Liver (tissue), 9 donors: ENCODE results near the gene OPN4. TPM values are rescaled to one million over a fixed set of nuclear protein-coding genes. Genes with fewer than 3 reads are reported as not detected.

Experiments
- DNase-seq: peaks from one replicate; pipeline ENCODE4 v3.0.0-alpha.2; 2017; ENCODE audit warnings: low spot score
- H3K27ac ChIP-seq, 2 donors: one replicate each; pipeline ENCODE4 v1.7.0; 2013; ENCODE audit warnings: inconsistent platforms in 2 of 2, low read length in 2 of 2, control low read depth in 1 of 2, low read depth in 1 of 2, mild to moderate bottlenecking in 1 of 2
- H3K27me3 ChIP-seq, 4 donors: one replicate each; pipeline versions ENCODE4 v1.6.1 to v1.7.0; 2013; ENCODE audit warnings: low read length in 3 of 4, inconsistent platforms in 1 of 4, mild to moderate bottlenecking in 1 of 4, moderate library complexity in 1 of 4; ENCODE audit not compliant: control insufficient read depth in 4 of 4, insufficient read depth in 4 of 4
- H3K36me3 ChIP-seq, 4 donors: one replicate each; pipeline versions ENCODE4 v1.6.1 to v1.7.0; 2013; ENCODE audit warnings: low read length in 3 of 4, mild to moderate bottlenecking in 3 of 4, low read depth in 1 of 4, moderate library complexity in 1 of 4; ENCODE audit not compliant: control insufficient read depth in 4 of 4, insufficient read depth in 3 of 4
- H3K4me1 ChIP-seq, 4 donors: one replicate each; pipeline versions ENCODE4 v1.6.1 to v1.7.0; 2013; ENCODE audit warnings: low read length in 3 of 4, mild to moderate bottlenecking in 3 of 4, moderate library complexity in 1 of 4; ENCODE audit not compliant: control insufficient read depth in 4 of 4, insufficient read depth in 4 of 4
- H3K4me3 ChIP-seq, 3 donors: one replicate each; pipeline versions ENCODE4 v1.6.1 to v1.7.0; 2013; ENCODE audit warnings: low read length in 3 of 3, control low read depth in 1 of 3, low read depth in 1 of 3, mild to moderate bottlenecking in 1 of 3
- H3K9ac ChIP-seq, 2 donors: one replicate each; pipeline ENCODE4 v1.7.0; 2013; ENCODE audit warnings: low read length in 2 of 2, mild to moderate bottlenecking in 2 of 2, moderate library complexity in 2 of 2, control low read depth in 1 of 2, low read depth in 1 of 2
- H3K9me3 ChIP-seq, 4 donors: one replicate each; pipeline versions ENCODE4 v1.6.1 to v1.7.0; 2013; ENCODE audit warnings: low read length in 3 of 4; ENCODE audit not compliant: control insufficient read depth in 4 of 4
- ATF3 ChIP-seq: IDR thresholded peaks from 2 replicates; pipeline ENCODE4 v1.6.1; 2016; ENCODE audit warnings: antibody characterized with exemption
- CTCF ChIP-seq: fragments of 150-350 bp; IDR thresholded peaks from 2 replicates; pipeline ENCODE4 v1.5.1; 2017; ENCODE audit warnings: improper control_type of control experiment, low read depth, low read length; ENCODE audit not compliant: missing input control
- FOXA1 ChIP-seq: IDR thresholded peaks from 2 replicates; pipeline ENCODE4 v1.6.1; 2016; ENCODE audit warnings: antibody characterized with exemption
- FOXA2 ChIP-seq: IDR thresholded peaks from 2 replicates; pipeline ENCODE4 v1.6.1; 2016; ENCODE audit warnings: antibody characterized with exemption
- GABPA ChIP-seq, 2 donors: IDR thresholded peaks in 1 of 2; conservative IDR thresholded peaks in 1 of 2; 2 replicates each; pipeline ENCODE4 v1.6.1; 2016; ENCODE audit warnings: antibody characterized with exemption in 2 of 2, mild to moderate bottlenecking in 1 of 2, moderate library complexity in 1 of 2
- HNF4A ChIP-seq, 2 donors: conservative IDR thresholded peaks; 2 replicates each; pipeline ENCODE4 v1.6.1; 2016; ENCODE audit warnings: antibody characterized with exemption in 2 of 2, mild to moderate bottlenecking in 2 of 2
- HNF4G ChIP-seq: IDR thresholded peaks from 2 replicates; pipeline ENCODE4 v1.6.1; 2016; ENCODE audit warnings: antibody characterized with exemption
- JUND ChIP-seq, 2 donors: IDR thresholded peaks; 2 replicates each; pipeline ENCODE4 v1.6.1; 2016; ENCODE audit warnings: antibody characterized with exemption in 2 of 2
- MAX ChIP-seq: IDR thresholded peaks from 2 replicates; pipeline ENCODE4 v1.6.1; 2016; ENCODE audit warnings: antibody characterized with exemption
- NR2F2 ChIP-seq: IDR thresholded peaks from 2 replicates; pipeline ENCODE4 v1.6.1; 2016; ENCODE audit warnings: antibody characterized with exemption
- REST ChIP-seq: IDR thresholded peaks from 2 replicates; pipeline ENCODE4 v1.6.1; 2016; ENCODE audit warnings: antibody characterized with exemption, mild to moderate bottlenecking
- RXRA ChIP-seq, 2 donors: IDR thresholded peaks; 2 replicates each; pipeline ENCODE4 v1.6.1; 2017 to 2018; ENCODE audit warnings: antibody characterized with exemption in 2 of 2, mild to moderate bottlenecking in 1 of 2
- SP1 ChIP-seq: IDR thresholded peaks from 2 replicates; pipeline ENCODE4 v1.6.1; 2018; ENCODE audit warnings: antibody characterized with exemption, mild to moderate bottlenecking
- YY1 ChIP-seq: IDR thresholded peaks from 2 replicates; pipeline ENCODE4 v1.6.1; 2016; ENCODE audit warnings: antibody characterized with exemption, mild to moderate bottlenecking
- ZBTB33 ChIP-seq: IDR thresholded peaks from 2 replicates; pipeline ENCODE4 v1.6.1; 2016; ENCODE audit warnings: antibody characterized with exemption
- WGBS: extraction: QIAGEN DNeasy Blood & Tissue Kit; methylation state at CpG from one replicate; pipeline ENCODE4 v1.1.7; 2013; 5-methylcytosine and 5-hydroxymethylcytosine counted together
- polyA plus RNA-seq, 2 donors: library from polyadenylated mRNA; stranded (reverse) in 1 of 2; unstranded in 1 of 2; fragments of 200-250 nt in 1 of 2; fragments of >200 nt in 1 of 2; fragmentation: Nextera tagmentation in 1 of 2; extraction: Ambion mirVana in 1 of 2; gene quantifications; one replicate each; pipeline versions ENCODE4 v1.2.1 to v1.2.3, GENCODE V29; 2013 to 2015
- total RNA-seq, 2 donors: library from RNA; depleted of rRNA; stranded (reverse); fragments of >200 nt; gene quantifications; one replicate each; pipeline ENCODE4 v1.2.3, GENCODE V29; 2014
- donor health status: healthy.
- donor health status: healthy.
- donor health status: healthy.
- donor health status: healthy.
- donor health status: healthy.

OPN4 gene
- total and polyA plus RNA-seq, 4 donors: not detected

GRCh38 chr10:86690657-86691084, 36.3 kb downstream of the OPN4 start:
- Histone ChIP-seq H3K9me3 (no peaks in the 10 kb centered on the region), H3K4me3 (no peak overlapping the region), H3K4me1 (peaks cover 0 to 2% (median 0%) of the 10 kb centered on the region in 4 donors), H3K36me3 (no peaks in the 10 kb centered on the region), H3K9ac (no peak overlapping the region), H3K27me3 (no peaks in the 10 kb centered on the region), H3K27ac (no peak overlapping the region)
- DNase-seq: no peak
- no peak for TF ChIP-seq NR2F2
- no peak for TF ChIP-seq MAX
- no peak for TF ChIP-seq FOXA1
- no peak for TF ChIP-seq HNF4A (conservative IDR thresholded peaks at IDR 0.05)
- no peak for TF ChIP-seq RXRA (IDR thresholded peaks at IDR 0.05)
- no peak for TF ChIP-seq REST
- TF ChIP-seq CTCF: no peak
- TF ChIP-seq SP1: no peak
- TF ChIP-seq GABPA (IDR thresholded peaks at IDR 0.05 in 1 of 2, conservative IDR thresholded peaks at IDR 0.05 in 1 of 2): no peak
- no peak for TF ChIP-seq ATF3
- no peak for TF ChIP-seq JUND (IDR thresholded peaks at IDR 0.05)
- TF ChIP-seq FOXA2: no peak
- no peak for TF ChIP-seq ZBTB33
- no peak for TF ChIP-seq YY1
- TF ChIP-seq HNF4G: no peak
- 86% methylated on average over 3 of the region's 3 CpGs for WGBS

GRCh38 chr10:86691333-86692022, 37.1 kb downstream of the OPN4 start:
- H3K4me1 ChIP-seq: peaks cover 0 to 2% (median 0%) of the 10 kb centered on the region in 4 donors
- DNase-seq: no peak
- TF ChIP-seq HNF4G (no peak), FOXA2 (no peak), CTCF (no peak)
- H3K9ac ChIP-seq: no peak overlapping the region
- 96% methylated on average over 14 of the region's 14 CpGs for WGBS
- no peaks in the 10 kb centered on the region for H3K27me3 ChIP-seq
- no peaks in the 10 kb centered on the region for H3K36me3 ChIP-seq
- H3K9me3 ChIP-seq: no peaks in the 10 kb centered on the region
- H3K27ac ChIP-seq: no peak overlapping the region
- H3K4me3 ChIP-seq: no peak overlapping the region
